Right forelimb (tissue), 1 donor: ENCODE measurements around the gene EXTL1.

Source experiments
- DNase-seq: peaks from one replicate; pipeline ENCODE4 v3.0.0-alpha.2; 2018

The EXTL1 gene

DNA sequence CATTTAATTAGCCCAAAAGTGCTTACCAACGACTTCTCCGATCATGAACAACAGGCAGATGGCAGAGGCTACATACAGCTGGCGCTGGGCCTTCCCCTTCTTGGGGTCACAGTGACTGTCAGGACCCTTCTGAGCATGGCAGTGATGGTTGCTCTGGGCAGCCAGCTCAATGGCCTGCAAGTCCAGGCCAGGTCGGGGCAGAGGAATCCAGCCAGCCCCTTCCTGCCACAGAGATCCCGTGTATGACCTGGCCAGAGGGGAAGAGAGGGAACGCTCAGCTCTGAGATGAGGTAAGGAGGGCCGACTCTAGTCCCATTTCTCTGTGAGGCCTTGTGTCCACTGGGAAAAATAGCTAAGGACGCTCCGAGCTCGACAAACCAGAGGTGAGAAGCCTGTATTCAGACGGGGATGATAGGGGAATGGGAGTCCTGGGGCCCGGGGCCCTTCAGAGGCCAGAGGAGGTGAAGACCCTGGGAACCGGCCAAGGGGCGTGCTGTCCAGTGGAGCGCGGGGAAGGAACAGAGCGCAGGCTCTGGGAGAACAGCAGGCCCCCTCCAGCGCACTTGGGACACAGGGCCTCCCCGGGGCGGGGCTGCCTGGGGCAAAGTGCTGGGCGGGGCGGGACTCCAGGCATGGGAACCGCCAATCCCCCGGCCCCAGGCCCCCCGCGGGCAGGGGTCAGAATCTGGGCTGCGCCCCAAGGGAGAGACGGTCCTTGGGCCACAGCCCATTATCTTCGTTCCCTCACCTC, 23.6 kb downstream of the EXTL1 start:
- DNase-seq, result no peak

DNA sequence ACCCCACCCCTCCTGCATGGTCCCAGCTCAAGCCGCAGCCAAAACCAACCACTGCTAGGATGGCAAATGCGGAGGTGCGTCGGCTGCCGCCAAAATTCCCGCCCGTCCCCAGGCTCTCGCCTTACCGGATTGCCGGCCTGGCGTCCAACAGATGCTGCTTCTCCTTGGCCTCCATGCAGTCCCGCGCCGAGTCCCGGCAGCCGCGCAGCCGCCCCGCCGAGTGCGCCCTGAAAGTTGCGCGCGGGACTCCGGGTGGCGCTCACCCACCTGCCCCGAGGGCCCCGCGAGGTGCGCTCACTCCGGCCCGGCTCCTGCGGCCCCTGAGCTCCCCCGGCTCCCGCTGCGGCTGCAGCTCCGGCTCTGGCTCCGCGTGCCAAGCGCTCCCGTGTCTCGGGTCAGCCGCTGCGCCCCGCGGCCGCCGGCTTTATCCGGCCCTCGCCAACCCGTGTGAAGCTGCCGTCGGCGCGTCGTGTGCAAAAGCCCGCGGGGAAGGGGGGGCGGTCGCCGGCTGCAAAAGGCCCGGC, 24.2 kb downstream of the EXTL1 start, which contains the start of gene SLC30A2:
Gene SLC30A2, minus strand, starts transcription at position 397 of the 524 bp plus-strand sequence. Its CDS starts 222 bp downstream, at position 175.
- no peak for DNase-seq

DNA sequence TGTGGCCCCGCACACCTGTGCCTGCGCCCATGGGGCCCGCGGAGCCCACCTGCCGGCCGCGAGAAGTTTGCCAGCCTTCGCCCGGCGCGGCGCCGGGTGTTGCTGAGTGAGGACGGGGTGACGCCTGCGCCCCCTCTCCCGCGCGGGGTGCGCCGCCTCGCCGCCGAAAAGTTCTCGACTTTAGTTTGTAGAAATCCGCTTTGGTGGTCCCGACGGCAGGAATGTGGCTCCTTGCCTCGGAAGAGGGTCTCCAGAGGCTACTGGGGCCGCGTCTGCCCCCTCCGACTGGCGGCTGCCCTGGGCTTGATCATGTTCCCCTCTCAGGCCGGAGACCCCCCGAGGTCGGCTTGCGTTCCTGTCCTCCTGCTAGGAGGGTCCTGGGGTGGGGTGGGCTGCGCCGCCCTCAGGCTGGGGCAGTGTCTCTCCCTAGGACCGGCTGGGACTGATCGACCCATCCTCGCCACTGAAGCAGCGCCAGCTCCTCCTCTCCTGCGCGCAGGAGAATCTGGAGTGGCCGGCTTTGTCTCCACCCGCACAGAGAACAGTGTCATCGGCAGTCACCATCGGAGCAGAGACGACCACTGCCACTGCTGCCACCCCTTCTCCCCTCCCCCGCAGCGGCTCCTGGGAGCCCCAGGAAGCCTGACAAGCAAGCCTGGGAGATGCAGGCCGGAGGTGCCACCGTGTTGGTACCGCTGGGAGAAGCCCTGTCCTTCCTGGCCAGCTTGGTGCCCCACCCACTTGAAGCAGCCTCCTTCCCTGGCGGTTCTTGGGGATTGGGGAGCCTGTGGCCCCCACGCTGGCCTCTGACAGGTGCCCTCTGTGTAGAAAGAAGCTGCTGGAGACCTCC, 24.9 kb downstream of the EXTL1 start:
- DNase-seq, result no peak

DNA sequence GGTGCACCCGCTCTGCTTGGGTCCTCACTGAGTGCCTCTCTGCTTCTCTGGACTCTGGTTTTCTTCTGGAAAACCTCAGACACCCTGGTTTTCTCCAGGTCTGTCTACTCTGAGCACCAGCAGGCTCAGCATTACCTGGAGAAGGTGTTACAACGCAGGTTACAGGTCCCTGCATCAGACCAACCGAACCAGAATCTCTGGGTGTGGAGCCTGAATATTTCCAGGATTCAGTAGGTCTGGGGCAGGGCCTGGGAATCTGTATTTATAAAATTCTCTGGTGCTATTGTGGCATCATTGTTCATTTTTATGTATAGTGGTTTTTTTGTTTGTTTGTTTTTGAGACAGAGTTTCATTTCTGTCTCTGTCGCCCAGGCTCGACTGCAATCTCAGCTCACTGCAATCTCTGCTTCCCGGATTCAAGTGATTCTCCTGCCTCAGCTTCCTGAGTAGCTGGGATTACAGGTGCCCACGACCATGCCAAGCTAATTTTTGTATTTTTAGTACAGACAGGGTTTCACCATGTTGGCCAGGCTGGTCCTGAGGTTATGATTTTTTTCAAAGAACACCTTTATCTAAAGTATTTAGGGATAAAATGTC, 25.8 kb downstream of the EXTL1 start:
- DNase-seq, result no peak

DNA sequence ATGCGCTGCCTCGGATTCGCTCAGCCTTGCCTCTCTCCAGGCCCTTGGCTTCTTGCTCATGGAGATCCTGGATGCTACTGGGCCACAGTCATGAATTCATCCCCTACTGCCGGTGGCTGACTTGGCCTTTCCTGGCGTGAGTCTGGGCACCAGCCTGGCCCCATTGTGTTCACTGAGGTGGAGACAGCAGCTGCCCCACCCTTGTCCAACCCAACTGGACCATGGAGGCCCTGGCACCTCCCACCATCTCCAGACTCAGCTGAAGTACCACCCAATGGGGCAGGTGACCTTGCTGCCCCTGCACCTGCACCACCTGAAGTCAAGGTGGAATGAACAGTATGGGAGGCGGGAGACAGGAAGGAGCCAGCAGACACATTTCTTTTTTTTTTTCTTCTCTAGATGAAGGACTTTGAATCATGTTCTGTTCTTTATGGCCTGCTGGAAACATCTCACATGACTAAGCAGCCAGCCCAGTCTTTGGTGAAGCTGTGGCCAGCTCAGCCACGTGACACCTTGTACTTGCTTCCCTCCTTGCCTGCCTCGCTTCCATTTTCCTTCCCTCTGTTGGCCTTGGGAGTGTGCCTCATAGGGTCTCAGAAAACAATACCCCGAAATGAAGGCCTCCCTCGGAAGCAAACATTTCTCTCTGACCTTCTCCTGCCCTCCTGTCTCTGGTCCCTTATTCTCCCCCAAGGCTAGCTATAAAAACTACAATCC, 28.1 kb downstream of the EXTL1 start:
- DNase-seq, result no peak

DNA sequence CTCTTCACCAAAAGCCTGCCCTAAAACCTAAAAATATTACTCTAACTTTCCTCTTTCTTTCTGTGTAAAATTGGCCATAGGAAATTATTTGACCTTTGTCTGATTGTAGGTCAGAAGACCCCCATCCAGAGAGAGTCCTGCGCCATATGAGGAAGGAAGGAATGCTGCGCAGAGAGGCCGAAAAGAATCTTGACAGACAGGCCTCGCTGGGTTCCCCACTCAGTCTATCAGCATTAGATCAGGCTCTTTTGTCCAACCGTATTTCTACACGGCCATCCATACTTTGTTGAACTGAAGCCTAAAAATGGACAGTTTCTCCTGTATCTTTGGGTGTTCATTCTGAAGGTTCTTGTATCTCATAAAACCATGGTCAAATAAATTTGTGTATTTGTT, 28.7 kb downstream of the EXTL1 start:
- no peak for DNase-seq

DNA sequence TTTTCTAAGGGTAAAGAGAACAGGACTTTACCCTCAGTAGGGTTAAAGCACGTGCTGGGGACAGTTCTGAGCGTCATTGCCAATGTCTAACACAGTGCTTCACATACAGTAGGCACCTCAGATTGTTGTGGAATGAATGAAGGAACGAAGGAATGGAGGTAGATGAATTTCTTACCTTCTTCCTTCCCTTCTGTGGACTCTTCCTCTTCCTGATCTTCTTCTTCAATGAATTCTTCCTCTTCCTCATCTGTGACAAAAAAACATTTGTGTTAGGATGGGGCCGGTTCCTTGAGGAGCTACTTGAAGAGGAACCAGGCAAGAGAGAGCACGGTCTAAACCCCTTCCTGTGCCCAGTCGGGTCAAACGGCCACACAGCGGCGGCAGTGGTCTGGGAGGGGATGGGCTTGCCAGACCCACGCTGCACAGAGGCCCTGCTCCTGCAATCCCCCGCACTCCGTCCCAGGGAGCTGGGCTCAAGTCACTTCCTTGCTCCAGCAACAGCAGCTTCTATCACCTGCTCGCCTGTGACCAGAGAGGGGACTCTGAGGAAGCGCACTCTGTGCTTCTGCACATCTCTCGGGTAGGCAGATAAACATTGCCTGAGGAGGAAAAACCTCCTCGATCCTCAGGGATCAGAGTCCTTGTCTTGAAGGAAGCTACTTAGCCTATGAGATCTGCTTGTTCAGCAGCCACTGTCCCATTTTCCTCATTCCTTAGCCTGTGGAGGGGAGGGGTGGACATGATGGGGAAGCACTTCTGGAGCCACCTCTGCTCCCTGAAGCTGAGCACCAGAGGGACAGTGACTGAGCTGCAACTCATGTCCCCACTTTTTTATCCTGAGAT, 32.4 kb downstream of the EXTL1 start:
- no peak for DNase-seq

DNA sequence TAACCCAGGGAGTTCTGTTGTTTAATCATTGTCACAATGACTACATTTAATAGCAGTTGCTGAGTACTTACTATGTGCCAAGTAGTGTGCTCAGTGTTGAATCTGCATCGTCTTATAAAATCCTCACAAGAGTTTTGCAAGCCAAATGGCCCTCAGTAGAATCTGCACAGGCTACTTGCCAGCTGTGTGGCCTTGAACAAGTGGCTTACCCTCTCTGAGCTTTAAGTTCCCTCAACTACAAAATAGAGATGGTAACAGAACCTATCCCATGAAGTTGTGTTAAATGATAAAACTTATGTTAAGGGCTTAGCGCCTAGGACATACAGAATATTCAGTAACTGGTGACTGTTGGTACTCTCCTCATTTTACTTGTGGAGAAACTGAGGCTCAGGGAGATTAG, 33.5 kb downstream of the EXTL1 start:
- no peak for DNase-seq

DNA sequence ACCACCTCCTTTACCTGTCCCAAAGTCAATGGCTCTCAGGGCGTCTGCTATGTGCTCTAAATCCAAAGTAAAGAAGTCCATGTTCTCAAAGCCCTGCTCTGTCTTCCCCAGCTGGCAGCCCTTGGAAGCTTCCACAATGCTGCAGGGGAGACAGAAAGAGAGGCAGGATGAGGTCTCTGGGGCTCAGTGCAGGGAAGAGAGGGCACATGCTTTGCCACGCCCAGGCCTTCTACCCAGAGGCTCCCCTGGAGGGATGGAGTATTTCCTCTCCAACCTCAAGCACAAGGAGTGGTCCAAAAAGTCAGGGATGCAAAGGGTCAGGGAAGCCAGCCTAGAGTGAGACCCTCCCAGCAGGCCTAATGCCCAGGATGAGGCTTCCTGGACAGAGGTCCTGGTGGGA, 35.6 kb downstream of the EXTL1 start:
- DNase-seq, result no peak

DNA sequence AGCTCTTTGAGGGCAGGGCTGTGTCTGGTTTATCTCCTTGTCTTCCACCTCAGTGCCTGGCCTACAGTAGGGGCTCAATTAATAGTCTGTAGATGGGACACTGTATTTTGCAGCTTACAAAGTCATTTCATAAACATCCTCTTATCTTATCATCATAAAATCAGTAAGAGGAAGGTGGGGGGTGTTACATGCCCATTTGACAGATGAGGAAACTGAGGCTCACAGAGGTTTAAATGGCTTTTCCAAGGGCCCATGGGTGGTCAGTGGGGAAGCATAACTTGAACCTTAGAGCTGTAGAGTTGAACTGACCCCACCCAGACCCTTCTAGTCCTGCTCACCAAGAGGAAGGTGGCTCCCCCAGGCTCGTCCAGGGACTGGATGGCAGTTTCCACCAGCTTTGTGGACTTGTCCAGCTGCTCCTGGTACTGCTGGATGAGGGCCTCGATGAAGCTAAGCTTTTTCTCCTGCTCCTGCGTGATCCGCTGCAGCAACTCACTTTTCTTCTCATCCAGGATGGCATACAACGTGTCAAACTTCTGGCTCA, 36.5 kb downstream of the EXTL1 start:
- DNase-seq, result no peak

DNA sequence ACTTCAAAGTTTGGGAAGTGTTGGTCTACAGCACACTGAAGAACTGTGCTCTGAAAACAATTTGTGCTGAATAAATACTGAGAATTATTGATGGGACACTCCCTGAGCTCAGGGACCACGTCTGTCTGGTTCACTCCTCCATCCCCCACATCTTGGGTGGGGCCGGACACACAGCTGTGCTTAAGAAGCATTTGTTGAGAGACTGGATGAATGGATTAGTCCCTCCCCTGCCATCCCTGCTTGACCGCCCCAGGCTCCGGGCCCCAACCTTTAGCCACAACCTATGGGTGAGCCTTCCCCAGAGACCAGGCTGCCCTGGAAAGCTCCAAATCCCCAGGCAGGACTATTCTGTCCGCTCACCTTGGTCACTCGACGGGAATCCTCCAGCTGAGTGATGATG, 38.3 kb downstream of the EXTL1 start:
- DNase-seq, result no peak

DNA sequence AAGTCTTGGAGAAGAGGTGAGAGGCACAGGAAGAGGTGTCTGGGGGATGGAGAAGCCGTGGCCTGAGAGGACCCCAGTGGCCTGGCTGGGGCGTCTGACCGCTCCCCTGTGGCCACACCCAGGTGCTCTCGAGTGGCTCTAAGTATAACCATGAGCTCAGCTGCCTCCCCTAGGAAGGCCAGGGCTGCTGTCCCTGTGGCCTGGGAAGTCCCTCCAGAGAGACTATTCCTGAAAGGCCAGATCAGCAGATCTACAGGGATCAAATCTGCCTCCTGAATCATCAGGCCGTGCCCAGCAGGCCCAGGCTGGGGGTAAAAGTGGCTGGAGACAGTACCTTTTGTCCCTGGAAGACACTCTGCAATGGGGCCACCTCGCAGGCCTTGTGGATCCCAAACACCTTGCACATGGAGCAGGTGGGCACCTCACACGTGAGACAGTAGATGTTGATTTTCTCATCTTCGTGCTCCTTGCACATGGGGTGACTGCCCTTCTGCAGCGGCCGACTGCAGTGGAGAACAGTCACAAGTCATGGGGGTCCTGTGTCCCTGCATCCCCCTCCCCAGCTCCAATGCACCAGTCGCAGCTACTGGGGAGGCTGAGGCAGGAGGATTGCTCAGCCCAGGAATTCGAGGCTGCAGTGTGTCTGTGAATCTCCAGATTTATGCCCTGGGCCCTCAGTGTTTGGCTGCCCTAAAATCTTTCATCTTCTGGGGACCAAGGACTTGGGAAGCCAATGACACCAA, 39.4 kb downstream of the EXTL1 start:
- DNase-seq, result no peak

DNA sequence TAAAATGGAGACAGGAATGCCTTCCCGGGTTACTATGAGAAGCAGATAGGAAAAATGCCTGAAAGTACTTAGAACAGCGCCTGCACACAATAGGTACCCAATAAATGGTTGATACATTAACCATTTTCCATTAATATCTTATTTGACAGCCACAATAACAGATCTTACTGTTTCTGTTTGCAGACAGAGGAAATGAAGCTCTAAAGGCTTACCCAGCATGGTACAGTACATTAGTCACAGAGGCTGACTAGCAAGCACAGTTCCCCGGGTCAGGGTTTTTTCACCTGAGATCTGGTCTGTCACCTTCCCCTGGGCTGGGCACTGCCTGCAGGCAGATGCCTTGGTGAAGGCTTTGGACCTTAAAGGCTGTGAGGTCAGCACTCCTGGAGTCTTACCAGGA, 43.0 kb downstream of the EXTL1 start:
- no peak for DNase-seq

DNA sequence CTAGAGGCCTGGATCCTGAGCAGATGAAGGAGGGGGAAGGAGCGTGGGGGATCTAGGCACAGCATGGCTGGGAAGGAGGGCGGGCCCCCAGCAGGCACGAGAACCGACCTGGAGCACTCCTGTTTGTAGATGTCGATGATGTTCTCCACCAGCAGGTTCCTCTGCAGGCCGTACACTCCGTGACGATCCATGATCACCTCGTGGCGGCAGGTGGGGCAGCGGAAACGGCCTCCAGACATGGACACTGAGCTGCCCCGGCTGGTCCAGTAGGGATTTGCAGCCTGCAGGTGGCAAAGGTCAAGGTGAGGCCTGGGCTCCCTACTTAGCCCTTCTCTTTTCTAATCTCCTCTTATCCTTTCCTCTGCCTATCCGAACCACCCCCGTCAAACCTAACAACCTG, 44.6 kb downstream of the EXTL1 start:
- no peak for DNase-seq

DNA sequence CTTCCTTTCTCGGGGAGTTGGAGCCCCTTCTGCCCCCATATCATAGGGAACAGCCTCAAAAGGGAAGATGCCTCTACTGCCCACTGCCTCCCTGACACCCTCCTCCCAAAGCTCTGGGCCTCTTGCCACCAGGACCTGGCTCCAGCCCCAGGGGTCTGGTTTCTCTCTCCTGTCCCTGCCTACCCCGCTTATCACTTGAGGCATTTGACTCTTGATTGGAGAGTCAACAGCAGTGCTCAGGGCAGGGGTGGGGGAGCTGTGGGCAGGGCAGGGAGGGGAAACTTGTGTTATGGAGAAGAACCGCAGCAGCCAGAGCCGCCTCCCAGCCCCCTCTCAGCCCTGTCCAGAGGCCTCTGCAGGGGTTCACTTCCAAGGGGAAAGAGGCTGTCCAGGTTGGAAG, 45.3 kb downstream of the EXTL1 start:
- DNase-seq, result no peak

DNA sequence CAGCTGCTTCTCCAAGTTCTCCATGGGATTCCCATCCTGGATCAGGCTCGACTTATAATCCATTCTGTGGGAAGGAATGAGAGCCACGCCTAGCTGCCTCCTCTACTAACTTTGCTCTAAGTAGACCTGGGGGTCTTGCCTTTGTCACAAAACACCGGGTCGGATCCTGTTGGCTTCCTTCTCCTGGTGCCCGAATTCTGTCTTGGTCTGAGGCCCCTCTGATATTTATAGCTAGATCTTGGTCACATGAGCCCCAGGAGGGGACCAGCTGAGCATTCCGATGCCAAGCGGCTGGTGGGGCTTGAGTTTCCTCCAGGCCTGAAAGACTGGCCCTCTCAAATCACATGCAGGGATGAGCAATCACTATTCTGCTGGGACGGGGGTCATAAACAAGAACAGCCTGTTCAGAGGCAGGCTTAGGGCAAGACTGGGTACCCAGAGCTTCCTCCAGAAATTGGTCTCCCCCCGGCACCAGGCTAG, 45.9 kb downstream of the EXTL1 start, which contains the start of gene TRIM63:
Gene TRIM63, minus strand, starts transcription at position 199 of the 480 bp plus-strand sequence. Its CDS starts 136 bp downstream, at position 63.
- no peak for DNase-seq

DNA sequence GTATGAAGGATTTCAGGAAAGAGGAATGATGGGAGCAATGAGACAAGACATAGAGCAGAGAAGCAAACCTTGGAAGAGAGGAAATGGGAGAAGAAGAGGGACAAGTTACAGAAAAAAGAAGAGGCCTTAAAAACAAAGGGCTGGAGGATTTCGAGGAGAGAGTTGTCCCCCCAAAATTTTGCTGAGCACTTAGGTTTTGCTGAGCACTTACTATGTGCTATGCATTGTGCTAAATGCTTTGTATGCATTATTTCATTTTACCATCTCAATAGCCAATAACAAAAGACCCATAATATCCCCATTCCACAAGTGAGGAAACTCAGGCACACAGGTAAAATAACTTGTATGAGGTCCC, 48.3 kb downstream of the EXTL1 start:
- no peak for DNase-seq

DNA sequence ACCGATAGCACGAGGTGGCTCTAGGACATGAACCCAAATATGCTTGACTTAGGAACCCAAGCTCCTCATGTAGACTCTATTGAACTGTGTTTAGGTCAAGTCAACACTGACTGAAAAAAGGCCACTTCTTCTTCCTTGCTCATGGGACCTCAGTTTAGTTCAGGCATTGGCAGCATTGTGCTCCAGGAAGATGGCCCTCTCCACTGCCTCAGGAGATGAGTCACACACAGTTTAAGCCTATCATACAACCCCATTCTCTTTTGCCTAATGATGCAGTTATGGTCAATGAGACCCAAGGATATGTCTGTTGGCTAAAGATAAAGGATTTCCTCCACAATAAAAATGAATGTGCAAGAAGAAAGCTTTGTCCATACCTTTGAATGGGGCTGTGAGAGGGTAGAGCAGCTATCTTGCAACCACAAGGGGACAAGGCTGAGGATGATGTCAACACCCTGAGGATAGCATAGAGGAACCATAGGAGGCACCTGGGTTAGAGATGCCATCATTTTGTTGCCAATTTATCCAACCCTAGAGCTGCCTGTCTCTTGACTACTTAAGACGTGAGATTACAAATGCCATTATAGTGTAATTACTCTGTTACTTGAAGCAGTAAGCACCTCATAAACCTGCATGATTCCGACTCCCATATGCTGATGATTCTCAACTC, 48.9 kb downstream of the EXTL1 start:
- DNase-seq, result no peak

DNA sequence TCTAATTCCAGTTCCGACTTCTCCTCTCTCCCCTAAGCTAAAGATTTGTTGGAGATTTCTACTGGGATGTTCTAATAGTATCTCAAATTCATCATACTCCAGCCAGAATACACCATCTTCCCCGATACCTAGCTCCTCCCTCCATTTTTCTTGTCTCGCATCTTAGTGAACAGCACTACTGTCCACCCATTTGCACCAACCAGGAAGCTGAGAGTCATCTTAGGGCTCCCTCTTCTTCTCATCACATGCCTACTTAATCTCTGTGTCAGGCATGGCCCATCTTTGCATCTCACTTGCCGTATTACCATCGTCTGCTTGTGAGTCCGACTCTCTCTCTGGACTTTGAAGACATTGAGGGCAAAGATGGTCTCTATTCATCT, 49.4 kb downstream of the EXTL1 start:
- DNase-seq, result no peak

DNA sequence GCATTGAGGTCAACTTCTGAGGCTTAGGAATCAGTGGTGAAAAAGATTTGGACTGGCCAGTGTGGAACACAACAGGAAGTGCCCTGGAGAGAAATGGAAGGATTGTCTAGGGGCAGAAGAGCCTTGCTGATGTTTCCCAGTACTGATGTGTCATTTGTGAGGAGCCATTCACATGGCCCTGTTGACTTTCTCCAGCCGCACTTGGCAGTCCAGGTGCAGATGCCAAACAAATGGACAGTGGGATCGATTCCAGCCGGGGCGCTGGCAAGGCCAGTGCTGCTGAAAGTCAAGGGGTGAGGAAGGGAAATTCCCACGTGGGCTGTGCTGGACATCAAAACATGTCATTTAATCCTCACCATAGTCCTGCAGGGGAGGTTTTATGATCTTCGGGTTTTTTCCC, 50.7 kb downstream of the EXTL1 start:
- no peak for DNase-seq
